Measurements from ENCODE around the gene RGP1. TPM values are rescaled to one million over a fixed set of nuclear protein-coding genes. Genes with fewer than 3 reads are reported as not detected.

RGP1 gene
- total RNA-seq, 2 donors from 2014 or later = 52.0 to 53.9 TPM

DNA sequence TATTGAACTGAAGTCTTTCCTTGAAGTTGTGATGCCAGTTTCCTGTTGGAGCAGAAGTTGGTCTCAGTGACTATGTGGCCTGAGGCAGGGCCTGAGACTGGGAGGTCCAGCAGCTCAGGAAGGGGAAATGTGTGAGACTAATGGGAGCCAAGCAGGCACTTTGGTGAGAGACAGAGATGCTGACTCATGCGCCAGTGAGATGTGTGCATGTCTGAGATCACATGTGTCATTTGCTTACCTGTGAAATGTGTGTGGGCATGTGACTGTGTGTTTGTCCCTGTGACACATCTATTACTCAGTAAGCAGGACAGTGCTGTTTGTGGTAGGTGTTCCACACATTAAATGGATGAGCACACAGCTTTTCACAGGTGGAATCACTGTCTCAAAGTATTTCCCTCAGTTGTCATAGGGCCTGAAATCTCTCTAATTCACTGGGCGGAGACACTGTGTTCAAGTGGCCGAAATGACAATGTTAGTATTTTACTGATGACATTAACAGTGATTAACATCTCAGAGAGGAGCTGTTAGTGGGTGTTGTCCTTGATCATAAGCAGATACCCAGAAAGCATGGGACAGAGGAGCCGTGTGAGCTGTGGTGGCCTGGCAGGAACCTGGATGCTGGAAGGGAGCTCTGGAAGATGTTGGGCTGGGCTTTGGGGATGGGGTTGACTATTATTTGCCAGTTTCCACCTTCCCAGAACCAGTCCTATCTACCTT lies 49.7 kb downstream of the RGP1 start:
- intact Hi-C loops (cut with DNase I) = no loop called here
- no peaks in the 10 kb centered on the region for H3K9me3 ChIP-seq
- no peak overlapping the region for H3K9ac ChIP-seq (ENCODE audit: low read depth in 2 of 2, low read length in 2 of 2)
- TF ChIP-seq, protein P1, sequence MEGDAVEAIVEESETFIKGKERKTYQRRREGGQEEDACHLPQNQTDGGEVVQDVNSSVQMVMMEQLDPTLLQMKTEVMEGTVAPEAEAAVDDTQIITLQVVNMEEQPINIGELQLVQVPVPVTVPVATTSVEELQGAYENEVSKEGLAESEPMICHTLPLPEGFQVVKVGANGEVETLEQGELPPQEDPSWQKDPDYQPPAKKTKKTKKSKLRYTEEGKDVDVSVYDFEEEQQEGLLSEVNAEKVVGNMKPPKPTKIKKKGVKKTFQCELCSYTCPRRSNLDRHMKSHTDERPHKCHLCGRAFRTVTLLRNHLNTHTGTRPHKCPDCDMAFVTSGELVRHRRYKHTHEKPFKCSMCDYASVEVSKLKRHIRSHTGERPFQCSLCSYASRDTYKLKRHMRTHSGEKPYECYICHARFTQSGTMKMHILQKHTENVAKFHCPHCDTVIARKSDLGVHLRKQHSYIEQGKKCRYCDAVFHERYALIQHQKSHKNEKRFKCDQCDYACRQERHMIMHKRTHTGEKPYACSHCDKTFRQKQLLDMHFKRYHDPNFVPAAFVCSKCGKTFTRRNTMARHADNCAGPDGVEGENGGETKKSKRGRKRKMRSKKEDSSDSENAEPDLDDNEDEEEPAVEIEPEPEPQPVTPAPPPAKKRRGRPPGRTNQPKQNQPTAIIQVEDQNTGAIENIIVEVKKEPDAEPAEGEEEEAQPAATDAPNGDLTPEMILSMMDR (IDR thresholded peaks at IDR 0.05) = no peak
- no peak for DNase-seq
- H3K4me1 ChIP-seq = no peaks in the 10 kb centered on the region
- no peak overlapping the region for H3K4me3 ChIP-seq
- H3K27me3 ChIP-seq = no peaks in the 10 kb centered on the region
- no peaks in the 10 kb centered on the region for H3K36me3 ChIP-seq
- H3K27ac ChIP-seq = no peak overlapping the region

DNA sequence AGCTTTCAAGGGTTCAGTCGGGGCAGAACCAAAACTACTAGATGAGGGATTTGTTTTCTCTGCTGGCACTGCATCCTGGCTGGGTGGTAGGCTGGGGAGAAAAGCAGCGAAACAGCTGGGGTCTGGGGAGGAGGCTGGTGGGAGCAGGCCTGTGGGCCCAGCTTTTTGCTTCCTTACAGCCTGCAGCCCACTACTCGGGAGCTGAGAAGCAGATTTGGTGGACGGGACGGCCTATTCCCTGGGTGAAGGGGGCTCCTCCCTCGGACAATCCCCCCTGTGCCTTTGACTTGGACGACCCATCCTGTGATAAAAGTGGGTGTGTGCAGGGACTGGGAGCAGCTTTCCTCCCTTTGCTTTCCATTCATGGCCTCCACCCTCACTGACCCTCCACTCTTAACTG lies 51.4 kb downstream of the RGP1 start:
- H3K36me3 ChIP-seq = peaks cover 2% of the 10 kb centered on the region
- no peak overlapping the region for H3K9ac ChIP-seq (ENCODE audit: low read depth in 2 of 2, low read length in 2 of 2)
- DNase-seq = no peak
- no peaks in the 10 kb centered on the region for H3K4me1 ChIP-seq
- H3K27me3 ChIP-seq = no peaks in the 10 kb centered on the region
- no peaks in the 10 kb centered on the region for H3K9me3 ChIP-seq
- intact Hi-C loops (cut with DNase I) = no loop called here
- no peak overlapping the region for H3K4me3 ChIP-seq
- no peak overlapping the region for H3K27ac ChIP-seq
- TF ChIP-seq, protein P1 (IDR thresholded peaks at IDR 0.05) = no peak

DNA sequence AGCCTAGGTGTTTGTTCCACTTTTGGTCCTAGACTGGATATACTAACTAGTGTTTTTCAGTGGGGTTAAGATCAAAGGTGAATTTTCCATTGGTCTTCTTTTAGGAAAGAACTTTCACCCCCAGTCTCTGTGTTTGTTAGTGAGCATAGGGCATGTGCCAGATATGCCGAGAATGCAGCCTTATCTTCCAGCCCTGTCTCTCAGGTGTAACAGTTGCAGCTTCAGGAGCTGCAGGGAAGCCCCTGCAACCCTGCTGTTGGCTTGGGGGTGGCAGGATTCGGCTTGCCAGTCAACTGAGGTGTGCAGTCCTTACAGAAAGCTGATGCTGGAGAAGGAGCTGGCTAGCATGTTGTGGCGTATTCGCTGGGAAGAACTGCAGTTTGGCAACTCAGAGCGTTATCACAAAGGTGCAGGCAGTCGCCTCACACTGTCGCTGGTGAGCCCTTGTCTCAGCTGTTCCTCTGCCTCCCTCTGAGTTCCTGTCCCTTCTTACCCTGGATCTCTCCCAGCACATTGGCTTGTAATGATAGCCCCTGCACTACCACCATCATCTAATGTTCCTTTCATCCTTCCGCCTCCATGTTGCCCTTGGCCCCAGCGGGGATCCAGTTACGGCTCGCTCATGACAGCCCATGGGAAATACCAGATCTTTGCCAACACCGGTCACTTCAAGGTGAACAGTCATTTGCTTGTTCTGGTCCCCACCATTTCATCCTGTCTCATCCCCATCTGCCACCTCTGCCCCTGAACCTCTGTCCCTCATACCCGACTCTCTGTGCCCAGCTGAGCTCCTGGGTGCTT lies 52.4 kb downstream of the RGP1 start:
- intact Hi-C loops (cut with DNase I) = no loop called here
- Histone ChIP-seq H3K4me3 (no peak overlapping the region), H3K9ac (ENCODE audit: low read depth in 2 of 2, low read length in 2 of 2) (no peak overlapping the region), H3K9me3 (no peaks in the 10 kb centered on the region), H3K4me1 (no peaks in the 10 kb centered on the region), H3K36me3 (peaks cover 7% of the 10 kb centered on the region), H3K27ac (no peak overlapping the region), H3K27me3 (no peaks in the 10 kb centered on the region)
- no peak for DNase-seq
- TF ChIP-seq, protein P1 (IDR thresholded peaks at IDR 0.05) = no peak

DNA sequence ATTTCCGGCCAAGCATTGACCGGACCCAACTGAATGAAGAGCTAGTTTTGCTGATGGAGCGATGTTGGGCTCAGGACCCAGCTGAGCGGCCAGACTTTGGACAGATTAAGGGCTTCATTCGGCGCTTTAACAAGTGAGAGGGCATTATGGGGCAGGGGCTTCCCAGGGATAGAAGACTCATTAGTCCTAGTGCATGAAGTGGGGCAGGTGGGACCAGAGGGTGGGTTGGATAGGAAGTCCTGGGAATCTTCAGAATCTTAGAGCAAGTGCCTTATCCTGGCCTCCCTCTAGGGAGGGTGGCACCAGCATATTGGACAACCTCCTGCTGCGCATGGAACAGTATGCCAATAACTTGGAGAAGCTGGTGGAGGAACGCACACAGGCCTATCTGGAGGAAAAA lies 57.0 kb downstream of the RGP1 start:
- TF ChIP-seq, protein P1 (IDR thresholded peaks at IDR 0.05) = no peak
- Histone ChIP-seq H3K4me3 (no peak overlapping the region), H3K27me3 (no peaks in the 10 kb centered on the region), H3K9me3 (no peaks in the 10 kb centered on the region), H3K27ac (no peak overlapping the region), H3K4me1 (no peaks in the 10 kb centered on the region), H3K36me3 (peaks cover 7% of the 10 kb centered on the region), H3K9ac (ENCODE audit: low read depth in 2 of 2, low read length in 2 of 2) (no peak overlapping the region)
- intact Hi-C loops (cut with DNase I) = no loop called here
- no peak for DNase-seq

Small RNA genes within 50 kb of the gene (microRNA-seq; reads per million reads assigned to microRNA genes)
- not detected for gene MIR6852
- not detected for gene MIR6853

Other genes starting within 250 kb of the RGP1 start
- gene TESK1, start 144.0 kb upstream of the RGP1 start, total RNA-seq = 10 to 100 TPM; 34.3 to 41.1 TPM
- 1 to 10 TPM in 1 of 2 donors, under 1 TPM in 1; 0.69 to 2.7 TPM for gene CD72, start 130.9 kb upstream of the RGP1 start, total RNA-seq
- gene SIT1, start 98.4 kb upstream of the RGP1 start, total RNA-seq = 1 to 10 TPM in 1 of 2 donors, under 1 TPM in 1; 0.67 to 1.0 TPM
- over 10,000 TPM; 17,917 to 26,785 TPM for gene RMRP, start 91.3 kb upstream of the RGP1 start, total RNA-seq
- 10 to 100 TPM; 19.4 to 38.3 TPM for gene CCDC107, start 91.0 kb upstream of the RGP1 start, total RNA-seq
- gene ARHGEF39, start 84.1 kb upstream of the RGP1 start, total RNA-seq = 10 to 100 TPM in 1 of 2 donors, 1 to 10 TPM in 1; 7.3 to 34.0 TPM
- 1 to 10 TPM; 1.8 to 5.9 TPM for gene CA9, start 75.4 kb upstream of the RGP1 start, total RNA-seq
- 100 to 1,000 TPM in 1 of 2 donors, 10 to 100 TPM in 1; 29.8 to 321 TPM for gene TPM2, start 59.4 kb upstream of the RGP1 start, total RNA-seq
- gene TLN1, start 17.1 kb upstream of the RGP1 start, total RNA-seq = 100 to 1,000 TPM; 177 to 196 TPM
- gene CREB3, start 16.6 kb upstream of the RGP1 start, total RNA-seq = 10 to 100 TPM; 47.9 to 50.8 TPM
- 100 to 1,000 TPM; 127 to 157 TPM for gene GBA2, start 59 bp upstream of the RGP1 start, total RNA-seq
- gene MSMP, start 5.0 kb downstream of the RGP1 start, total RNA-seq = 1 to 10 TPM in 1 of 2 donors, not detected in 1; 2.1 TPM
- 1 to 10 TPM; 7.0 to 9.7 TPM for gene NPR2, start 42.3 kb downstream of the RGP1 start, total RNA-seq
- under 1 TPM; 0.58 to 0.82 TPM for gene SPAG8, start 63.0 kb downstream of the RGP1 start, total RNA-seq
- gene HINT2, start 65.8 kb downstream of the RGP1 start, total RNA-seq = 10 to 100 TPM; 49.5 to 64.5 TPM
- under 1 TPM in 1 of 2 donors, not detected in 1; 0.05 TPM for gene FAM221B, start 79.4 kb downstream of the RGP1 start, total RNA-seq
- 10 to 100 TPM; 15.1 to 17.6 TPM for gene TMEM8B, start 79.9 kb downstream of the RGP1 start, total RNA-seq
- gene OR13J1, start 121.1 kb downstream of the RGP1 start, total RNA-seq = not detected
- 10 to 100 TPM; 43.1 to 65.0 TPM for gene HRCT1, start 156.9 kb downstream of the RGP1 start, total RNA-seq
- 1 to 10 TPM; 1.1 to 2.6 TPM for gene SPAAR, start 160.2 kb downstream of the RGP1 start, total RNA-seq
- not detected for gene OR2S2, start 208.9 kb downstream of the RGP1 start, total RNA-seq

All from colonic mucosa (tissue), 4 donors.